ENCODE results near the gene DHRS12.

DHRS12 gene

GRCh38 chr13:51803422-51804294, at the start of gene DHRS12:
DHRS12 (minus strand) TSS chr13:51804163; CDS start chr13:51799659, 4,504 bp downstream.
- no peak for DNase-seq (ENCODE audit: low read depth, low spot score)
- POLR2A ChIA-PET = no interaction called here
- no peak for TF ChIP-seq CTCF (IDR thresholded peaks at IDR 0.05; ENCODE audit: insufficient read depth, low read length, missing control alignments)
- CTCF ChIA-PET = interaction anchor here (1.1 to 10.4 kb wide), 2 partner anchors 12 to 371 kb away, joined by 3 to 96 read pairs; no protein-coding TSS in a partner anchor
- peak within 1 kb of the TSS; percentile 74 for H3K4me3 ChIP-seq (ENCODE audit: low read depth, low read length)

- ChIA-PET CTCF (interaction anchor here (0.6 to 1.6 kb wide), 9 partner anchors 8 to 279 kb away, joined by 3 to 7 read pairs (median 3); partner anchors contain the start of gene CCDC70), POLR2A (no interaction called here)
- H3K4me3 ChIP-seq (ENCODE audit: low read depth, low read length) = no peak overlapping the region
- TF ChIP-seq CTCF (IDR thresholded peaks at IDR 0.05; ENCODE audit: insufficient read depth, low read length, missing control alignments) = peak; percentile 47
- DNase-seq (ENCODE audit: low read depth, low spot score) = no peak
These were observed 45.5 kb upstream of the DHRS12 start for GRCh38 chr13:51849145-51850101.

GRCh38 chr13:51848674-51849073, 44.7 kb upstream of the DHRS12 start:
- ChIA-PET CTCF (interaction anchor here (0.6 to 1.6 kb wide), 4 partner anchors 9 to 280 kb away, joined by 3 to 7 read pairs (median 3); no protein-coding TSS in a partner anchor), POLR2A (no interaction called here)
- no peak overlapping the region for H3K4me3 ChIP-seq (ENCODE audit: low read depth, low read length)
- no peak for DNase-seq (ENCODE audit: low read depth, low spot score)
- no peak for TF ChIP-seq CTCF (IDR thresholded peaks at IDR 0.05; ENCODE audit: insufficient read depth, low read length, missing control alignments)

GRCh38 chr13:51846756-51847155, 42.8 kb upstream of the DHRS12 start:
- CTCF ChIA-PET = interaction anchor here (0.6 to 1.7 kb wide), 5 partner anchors 10 to 604 kb away, joined by 3 to 6 read pairs (median 3); no protein-coding TSS in a partner anchor
- H3K4me3 ChIP-seq (ENCODE audit: low read depth, low read length) = no peak overlapping the region
- DNase-seq (ENCODE audit: low read depth, low spot score) = no peak
- TF ChIP-seq CTCF (IDR thresholded peaks at IDR 0.05; ENCODE audit: insufficient read depth, low read length, missing control alignments) = no peak
- POLR2A ChIA-PET = no interaction called here

- no peak overlapping the region for H3K4me3 ChIP-seq (ENCODE audit: low read depth, low read length)
- CTCF ChIA-PET = interaction anchor here (0.6 to 2.0 kb wide), 9 partner anchors 8 to 606 kb away, joined by 3 to 6 read pairs (median 3); no protein-coding TSS in a partner anchor
- no peak for DNase-seq (ENCODE audit: low read depth, low spot score)
- TF ChIP-seq CTCF (IDR thresholded peaks at IDR 0.05; ENCODE audit: insufficient read depth, low read length, missing control alignments) = no peak
- POLR2A ChIA-PET = no interaction called here
These were observed 41.8 kb upstream of the DHRS12 start for GRCh38 chr13:51845574-51846318.
